ENCODE results near the gene VIPR2.
"Not testable (repeated sequence)": the region's sequence is repeated elsewhere in the genome, so short reads cannot be mapped to it uniquely, and the experiment has no call there.

The VIPR2 gene

DNA sequence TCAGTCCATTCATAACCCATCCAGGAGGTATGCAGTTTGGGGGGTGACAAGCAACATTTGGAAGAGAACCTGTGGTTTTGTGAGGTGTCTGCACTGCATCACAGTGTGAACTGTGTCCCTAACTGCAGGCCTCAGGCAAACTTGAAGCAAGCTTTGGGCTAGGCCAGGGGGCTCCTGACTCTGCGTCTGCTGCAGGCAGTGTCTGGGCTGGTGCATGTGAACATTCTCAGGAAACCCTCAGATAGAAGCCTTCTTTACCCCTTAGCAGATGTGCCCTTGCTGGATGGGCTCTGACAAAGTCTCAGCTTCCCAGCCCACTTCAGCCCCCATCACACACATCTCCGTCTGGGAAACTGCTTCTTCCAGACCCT lies 61.0 kb downstream of the VIPR2 start:
- ATAC-seq (ENCODE audit: insufficient read depth, low read depth) = peak; percentile 56; the same call in 2 of the 3 replicates
- H3K9ac ChIP-seq (ENCODE audit: low read depth, low read length) = no peak overlapping the region
- no peak overlapping the region for H3K4me3 ChIP-seq (ENCODE audit: low read depth in 1 of 2, low read length in 2 of 2)
- H3K36me3 ChIP-seq (ENCODE audit: insufficient read depth, low read length) = peaks cover 50% of the 10 kb centered on the region
- H3K79me2 ChIP-seq (ENCODE audit: insufficient read depth, low read length) = peaks cover 43% of the 10 kb centered on the region
- H3K27me3 ChIP-seq (ENCODE audit: insufficient read depth, low read length, poor library complexity) = no peaks in the 10 kb centered on the region
- H3K4me1 ChIP-seq (ENCODE audit: insufficient read depth, low read length) = no peaks in the 10 kb centered on the region
- no peak overlapping the region for H3K4me2 ChIP-seq (ENCODE audit: insufficient read depth, low read length)
- no peak overlapping the region for H2AFZ ChIP-seq (ENCODE audit: low read depth, low read length)
- peak overlapping the region; percentile 7 for H3K27ac ChIP-seq (ENCODE audit: low read length)
- no peaks in the 10 kb centered on the region for H3K9me3 ChIP-seq (ENCODE audit: insufficient read depth, low read length, severe bottlenecking)
- peaks cover 10% of the 10 kb centered on the region for H4K20me1 ChIP-seq (ENCODE audit: insufficient read depth, low read length)
- DNase-seq = no peak
- no peak for TF ChIP-seq EZH2 (IDR thresholded peaks at IDR 0.05; ENCODE audit: borderline replicate concordance, low read depth, low read length, severe bottlenecking)
- TF ChIP-seq, protein P1, sequence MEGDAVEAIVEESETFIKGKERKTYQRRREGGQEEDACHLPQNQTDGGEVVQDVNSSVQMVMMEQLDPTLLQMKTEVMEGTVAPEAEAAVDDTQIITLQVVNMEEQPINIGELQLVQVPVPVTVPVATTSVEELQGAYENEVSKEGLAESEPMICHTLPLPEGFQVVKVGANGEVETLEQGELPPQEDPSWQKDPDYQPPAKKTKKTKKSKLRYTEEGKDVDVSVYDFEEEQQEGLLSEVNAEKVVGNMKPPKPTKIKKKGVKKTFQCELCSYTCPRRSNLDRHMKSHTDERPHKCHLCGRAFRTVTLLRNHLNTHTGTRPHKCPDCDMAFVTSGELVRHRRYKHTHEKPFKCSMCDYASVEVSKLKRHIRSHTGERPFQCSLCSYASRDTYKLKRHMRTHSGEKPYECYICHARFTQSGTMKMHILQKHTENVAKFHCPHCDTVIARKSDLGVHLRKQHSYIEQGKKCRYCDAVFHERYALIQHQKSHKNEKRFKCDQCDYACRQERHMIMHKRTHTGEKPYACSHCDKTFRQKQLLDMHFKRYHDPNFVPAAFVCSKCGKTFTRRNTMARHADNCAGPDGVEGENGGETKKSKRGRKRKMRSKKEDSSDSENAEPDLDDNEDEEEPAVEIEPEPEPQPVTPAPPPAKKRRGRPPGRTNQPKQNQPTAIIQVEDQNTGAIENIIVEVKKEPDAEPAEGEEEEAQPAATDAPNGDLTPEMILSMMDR (IDR thresholded peaks at IDR 0.05; ENCODE audit: borderline replicate concordance, extremely low read depth, low read length, poor library complexity, severe bottlenecking) = no peak

DNA sequence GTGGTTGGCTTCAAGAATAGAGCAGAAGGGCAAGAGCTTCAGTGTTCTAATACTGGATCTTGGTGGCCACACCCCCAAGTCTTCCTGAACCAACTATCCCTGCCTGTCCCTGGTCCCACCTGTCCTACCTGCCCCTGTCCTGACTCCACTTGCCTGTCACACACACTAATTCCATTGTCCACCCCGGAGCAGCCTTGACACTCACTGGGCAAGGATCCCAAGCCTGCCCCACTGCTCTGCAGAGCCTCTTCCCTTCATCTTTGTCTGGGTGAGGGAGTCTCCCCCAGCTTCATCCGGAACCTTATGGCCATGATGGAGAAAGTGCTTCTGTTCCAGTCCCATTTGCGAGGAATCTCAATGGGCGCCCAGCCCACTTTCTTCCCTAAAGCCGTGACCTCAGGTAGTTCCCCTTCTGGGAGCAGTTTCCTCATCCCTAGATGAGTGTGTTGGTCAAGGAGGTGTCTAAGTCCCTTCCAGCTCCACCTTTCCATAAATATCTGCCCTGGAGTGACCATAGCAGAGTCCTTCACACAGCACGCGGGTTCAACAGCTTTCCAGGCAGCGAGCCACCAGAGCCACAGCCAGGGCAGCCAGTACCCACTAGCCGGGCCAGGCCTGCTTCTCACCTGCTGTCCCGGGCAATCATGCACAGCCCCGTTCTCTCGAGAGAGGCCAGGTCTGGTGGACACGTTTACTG lies 61.5 kb downstream of the VIPR2 start:
- DNase-seq (no peak), ATAC-seq (ENCODE audit: insufficient read depth, low read depth) (no peak)
- peaks cover 44% of the 10 kb centered on the region for H3K36me3 ChIP-seq (ENCODE audit: insufficient read depth, low read length)
- TF ChIP-seq, protein P1 (IDR thresholded peaks at IDR 0.05; ENCODE audit: borderline replicate concordance, extremely low read depth, low read length, poor library complexity, severe bottlenecking) = no peak
- no peak for TF ChIP-seq EZH2 (IDR thresholded peaks at IDR 0.05; ENCODE audit: borderline replicate concordance, low read depth, low read length, severe bottlenecking)
- peak overlapping the region; percentile 7 for H3K27ac ChIP-seq (ENCODE audit: low read length)
- H4K20me1 ChIP-seq (ENCODE audit: insufficient read depth, low read length) = peaks cover 5% of the 10 kb centered on the region
- H3K4me3 ChIP-seq (ENCODE audit: low read depth in 1 of 2, low read length in 2 of 2) = no peak overlapping the region
- no peak overlapping the region for H3K9ac ChIP-seq (ENCODE audit: low read depth, low read length)
- no peaks in the 10 kb centered on the region for H3K27me3 ChIP-seq (ENCODE audit: insufficient read depth, low read length, poor library complexity)
- H3K79me2 ChIP-seq (ENCODE audit: insufficient read depth, low read length) = peaks cover 41% of the 10 kb centered on the region
- H3K4me2 ChIP-seq (ENCODE audit: insufficient read depth, low read length) = no peak overlapping the region
- no peaks in the 10 kb centered on the region for H3K4me1 ChIP-seq (ENCODE audit: insufficient read depth, low read length)
- no peak overlapping the region for H2AFZ ChIP-seq (ENCODE audit: low read depth, low read length)
- no peaks in the 10 kb centered on the region for H3K9me3 ChIP-seq (ENCODE audit: insufficient read depth, low read length, severe bottlenecking)

DNA sequence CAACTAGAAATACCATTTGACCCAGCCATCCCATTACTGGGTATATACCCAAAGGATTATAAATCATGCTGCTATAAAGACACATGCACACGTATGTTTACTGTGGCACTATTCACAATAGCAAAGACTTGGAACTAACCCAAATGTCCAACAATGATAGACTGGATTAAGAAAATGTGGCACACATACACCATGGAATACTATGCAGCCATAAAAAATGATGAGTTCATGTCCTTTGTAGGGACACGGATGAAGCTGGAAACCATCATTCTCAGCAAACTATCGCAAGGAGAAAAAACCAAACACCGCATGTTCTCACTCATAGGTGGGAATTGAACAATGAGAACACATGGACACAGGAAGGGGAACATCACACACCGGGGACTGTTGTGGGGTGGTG lies 62.6 kb downstream of the VIPR2 start:
- H3K9me3 ChIP-seq (ENCODE audit: insufficient read depth, low read length, severe bottlenecking); H3K4me2 ChIP-seq (ENCODE audit: insufficient read depth, low read length); DNase-seq; H2AFZ ChIP-seq (ENCODE audit: low read depth, low read length); H3K9ac ChIP-seq (ENCODE audit: low read depth, low read length); H3K27me3 ChIP-seq (ENCODE audit: insufficient read depth, low read length, poor library complexity); H3K4me3 ChIP-seq (ENCODE audit: low read depth in 1 of 2, low read length in 2 of 2); H3K27ac ChIP-seq (ENCODE audit: low read length); H3K4me1 ChIP-seq (ENCODE audit: insufficient read depth, low read length); H4K20me1 ChIP-seq (ENCODE audit: insufficient read depth, low read length); ATAC-seq (ENCODE audit: insufficient read depth, low read depth): not testable (repeated sequence)
- Histone ChIP-seq H3K79me2 (ENCODE audit: insufficient read depth, low read length) (peaks cover 36% of the 10 kb centered on the region), H3K36me3 (ENCODE audit: insufficient read depth, low read length) (peaks cover 39% of the 10 kb centered on the region)

DNA sequence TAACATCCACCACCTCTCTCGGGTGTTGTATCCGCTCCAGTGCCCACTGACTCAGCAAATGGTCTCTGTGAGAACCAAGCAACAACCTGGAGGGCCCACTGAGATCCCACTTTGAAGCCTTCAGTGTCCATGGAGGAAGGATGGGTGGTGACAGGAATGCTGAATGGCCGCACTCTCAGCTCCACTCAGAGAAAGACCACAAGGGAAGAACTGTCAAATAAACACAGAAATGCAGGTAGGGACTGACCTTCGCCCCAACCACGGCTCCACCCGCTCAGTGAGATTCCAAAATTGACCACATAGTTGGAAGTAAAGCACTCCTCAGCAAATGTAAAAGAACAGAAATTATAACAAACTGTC lies 65.8 kb downstream of the VIPR2 start:
- no peaks in the 10 kb centered on the region for H4K20me1 ChIP-seq (ENCODE audit: insufficient read depth, low read length)
- H3K9ac ChIP-seq (ENCODE audit: low read depth, low read length) = no peak overlapping the region
- no peak overlapping the region for H3K27ac ChIP-seq (ENCODE audit: low read length)
- peaks cover 29% of the 10 kb centered on the region for H3K36me3 ChIP-seq (ENCODE audit: insufficient read depth, low read length)
- no peaks in the 10 kb centered on the region for H3K9me3 ChIP-seq (ENCODE audit: insufficient read depth, low read length, severe bottlenecking)
- no peaks in the 10 kb centered on the region for H3K4me1 ChIP-seq (ENCODE audit: insufficient read depth, low read length)
- DNase-seq (no peak), ATAC-seq (ENCODE audit: insufficient read depth, low read depth) (no peak)
- no peaks in the 10 kb centered on the region for H3K27me3 ChIP-seq (ENCODE audit: insufficient read depth, low read length, poor library complexity)
- H2AFZ ChIP-seq (ENCODE audit: low read depth, low read length) = no peak overlapping the region
- no peak for TF ChIP-seq EZH2 (IDR thresholded peaks at IDR 0.05; ENCODE audit: borderline replicate concordance, low read depth, low read length, severe bottlenecking)
- TF ChIP-seq, protein P1 (IDR thresholded peaks at IDR 0.05; ENCODE audit: borderline replicate concordance, extremely low read depth, low read length, poor library complexity, severe bottlenecking) = no peak
- H3K4me3 ChIP-seq (ENCODE audit: low read depth in 1 of 2, low read length in 2 of 2) = no peak overlapping the region
- peaks cover 39% of the 10 kb centered on the region for H3K79me2 ChIP-seq (ENCODE audit: insufficient read depth, low read length)
- no peak overlapping the region for H3K4me2 ChIP-seq (ENCODE audit: insufficient read depth, low read length)
